ENCODE measurements around the gene RPIA. TPM values are rescaled to one million over a fixed set of nuclear protein-coding genes. Genes with fewer than 3 reads are reported as not detected.
"Not testable (repeated sequence)": the region's sequence is repeated elsewhere in the genome, so short reads cannot be mapped to it uniquely, and the experiment has no call there.

The RPIA gene
- total RNA-seq, 2 donors from 2014 or later, result 4.1 to 4.7 TPM

- Histone ChIP-seq H3K4me1 (ENCODE audit: control insufficient read depth in 1 of 2, low read depth in 2 of 2) (peaks cover 0 to 6% of the 10 kb centered on the region in 2 donors), H3K4me3 (no peak overlapping the region), H3K27me3 (replicated peaks; ENCODE audit: insufficient read depth) (no peaks in the 10 kb centered on the region), H3K27ac (no peak overlapping the region), H3K9me3 (no peaks in the 10 kb centered on the region), H3K36me3 (no peaks in the 10 kb centered on the region)
- DNase-seq (ENCODE audit: low spot score) (no peak), ATAC-seq (ENCODE audit: insufficient number of reproducible peaks, low FRiP score, low read depth) (no peak)
- TF ChIP-seq, protein P1, sequence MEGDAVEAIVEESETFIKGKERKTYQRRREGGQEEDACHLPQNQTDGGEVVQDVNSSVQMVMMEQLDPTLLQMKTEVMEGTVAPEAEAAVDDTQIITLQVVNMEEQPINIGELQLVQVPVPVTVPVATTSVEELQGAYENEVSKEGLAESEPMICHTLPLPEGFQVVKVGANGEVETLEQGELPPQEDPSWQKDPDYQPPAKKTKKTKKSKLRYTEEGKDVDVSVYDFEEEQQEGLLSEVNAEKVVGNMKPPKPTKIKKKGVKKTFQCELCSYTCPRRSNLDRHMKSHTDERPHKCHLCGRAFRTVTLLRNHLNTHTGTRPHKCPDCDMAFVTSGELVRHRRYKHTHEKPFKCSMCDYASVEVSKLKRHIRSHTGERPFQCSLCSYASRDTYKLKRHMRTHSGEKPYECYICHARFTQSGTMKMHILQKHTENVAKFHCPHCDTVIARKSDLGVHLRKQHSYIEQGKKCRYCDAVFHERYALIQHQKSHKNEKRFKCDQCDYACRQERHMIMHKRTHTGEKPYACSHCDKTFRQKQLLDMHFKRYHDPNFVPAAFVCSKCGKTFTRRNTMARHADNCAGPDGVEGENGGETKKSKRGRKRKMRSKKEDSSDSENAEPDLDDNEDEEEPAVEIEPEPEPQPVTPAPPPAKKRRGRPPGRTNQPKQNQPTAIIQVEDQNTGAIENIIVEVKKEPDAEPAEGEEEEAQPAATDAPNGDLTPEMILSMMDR (IDR thresholded peaks at IDR 0.05), result no peak
Observed at GRCh38 chr2:88770016-88770415, 78.5 kb downstream of the RPIA start.

GRCh38 chr2:88773233-88774028 lies 82.0 kb downstream of the RPIA start:
- H3K27ac ChIP-seq; H3K27me3 ChIP-seq (replicated peaks; ENCODE audit: insufficient read depth); ATAC-seq (ENCODE audit: insufficient number of reproducible peaks, low FRiP score, low read depth); DNase-seq (ENCODE audit: low spot score); H3K36me3 ChIP-seq; H3K4me3 ChIP-seq; H3K4me1 ChIP-seq (ENCODE audit: control insufficient read depth in 1 of 2, low read depth in 2 of 2); H3K9me3 ChIP-seq: not testable (repeated sequence)

DNA sequence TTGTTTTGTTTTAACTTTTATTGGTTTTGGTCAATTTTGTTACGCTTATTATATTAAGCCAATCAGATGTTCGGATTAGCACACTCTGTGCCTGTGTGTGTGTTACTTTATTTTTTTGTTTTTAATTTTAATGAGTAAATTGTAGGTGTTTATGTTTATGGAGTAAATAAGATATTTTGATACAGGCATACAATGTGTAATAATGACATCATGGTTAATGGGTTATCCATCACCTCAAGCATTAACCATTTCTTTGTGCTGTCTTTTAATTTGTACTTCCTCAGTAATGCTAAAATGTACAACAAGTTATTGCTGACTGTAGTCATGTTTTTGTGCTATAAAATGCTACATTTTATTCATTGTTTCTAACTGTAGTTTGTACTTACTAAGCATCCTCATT lies 97.7 kb downstream of the RPIA start:
- DNase-seq (ENCODE audit: low spot score); H3K27ac ChIP-seq; H3K4me3 ChIP-seq; H3K9me3 ChIP-seq; H3K36me3 ChIP-seq; ATAC-seq (ENCODE audit: insufficient number of reproducible peaks, low FRiP score, low read depth); H3K4me1 ChIP-seq (ENCODE audit: control insufficient read depth in 1 of 2, low read depth in 2 of 2); H3K27me3 ChIP-seq (replicated peaks; ENCODE audit: insufficient read depth): not testable (repeated sequence)

- not testable (repeated sequence) for H3K9me3 ChIP-seq; H3K4me1 ChIP-seq (ENCODE audit: control insufficient read depth in 1 of 2, low read depth in 2 of 2); H3K27ac ChIP-seq; H3K27me3 ChIP-seq (replicated peaks; ENCODE audit: insufficient read depth); H3K4me3 ChIP-seq; DNase-seq (ENCODE audit: low spot score); ATAC-seq (ENCODE audit: insufficient number of reproducible peaks, low FRiP score, low read depth); H3K36me3 ChIP-seq
Observed at GRCh38 chr2:88795932-88796331, 104.5 kb downstream of the RPIA start.

DNA sequence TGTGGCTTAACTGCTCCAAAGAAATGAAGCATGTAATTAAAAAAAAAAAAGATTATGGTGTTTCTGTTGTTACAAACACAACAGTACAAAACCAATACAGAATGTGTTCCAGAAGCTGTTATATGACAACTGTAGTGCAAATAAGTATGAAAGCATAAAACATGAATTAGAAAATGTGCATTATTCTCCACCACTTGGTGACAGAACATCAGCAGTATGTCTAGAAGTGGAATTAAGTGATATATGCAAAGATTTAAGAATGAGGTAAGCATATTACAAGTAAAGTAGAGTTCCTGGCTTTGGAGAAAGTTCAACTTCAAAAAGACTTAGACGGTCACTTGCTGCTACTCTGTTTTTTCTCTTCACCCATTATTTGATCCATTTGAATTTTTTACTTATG lies 105.0 kb downstream of the RPIA start:
- not testable (repeated sequence) for H3K27me3 ChIP-seq (replicated peaks; ENCODE audit: insufficient read depth); ATAC-seq (ENCODE audit: insufficient number of reproducible peaks, low FRiP score, low read depth); H3K36me3 ChIP-seq; H3K4me3 ChIP-seq; DNase-seq (ENCODE audit: low spot score); H3K4me1 ChIP-seq (ENCODE audit: control insufficient read depth in 1 of 2, low read depth in 2 of 2); H3K9me3 ChIP-seq; H3K27ac ChIP-seq

- not testable (repeated sequence) for H3K4me3 ChIP-seq; ATAC-seq (ENCODE audit: insufficient number of reproducible peaks, low FRiP score, low read depth); H3K4me1 ChIP-seq (ENCODE audit: control insufficient read depth in 1 of 2, low read depth in 2 of 2); DNase-seq (ENCODE audit: low spot score); H3K36me3 ChIP-seq; H3K27me3 ChIP-seq (replicated peaks; ENCODE audit: insufficient read depth); H3K9me3 ChIP-seq; H3K27ac ChIP-seq
Observed at GRCh38 chr2:88797164-88797563, 105.7 kb downstream of the RPIA start.

Other genes starting within 250 kb of the RPIA start
- gene FOXI3, start 239.0 kb upstream of the RPIA start, total RNA-seq, result not detected
- gene EIF2AK3, start 64.2 kb upstream of the RPIA start, total RNA-seq, result 10 to 100 TPM; 23.8 to 33.6 TPM